ENCODE data around the gene MIB1. TPM values are rescaled to one million over a fixed set of nuclear protein-coding genes. Genes with fewer than 3 reads are reported as not detected.

MIB1 gene
- total RNA-seq, 4 donors from 2014 or later, result 17.9 to 25.3 (median 21.1) TPM

- no peak for DNase-seq (ENCODE audit: low spot score in 2 of 2)
- 52% methylated on average over 2 of the region's 2 CpGs for WGBS, 2 donors
- intact Hi-C loops (cut with DNase I; ENCODE audit: low total_unique reads), result no loop called here
- H3K4me3 ChIP-seq (ENCODE audit: low read depth, poor library complexity, severe bottlenecking), result no peak overlapping the region
- TF ChIP-seq POLR2A (IDR thresholded peaks at IDR 0.05), result no peak
- TF ChIP-seq CTCF (IDR thresholded peaks at IDR 0.05), result no peak
These were observed 174.2 kb downstream of the MIB1 start for GRCh38 chr18:21914739-21915319.

GRCh38 chr18:21915546-21915945, 175.0 kb downstream of the MIB1 start:
- TF ChIP-seq CTCF (IDR thresholded peaks at IDR 0.05) (no peak), POLR2A (IDR thresholded peaks at IDR 0.05) (no peak)
- WGBS, 2 donors, result 84 to 88% methylated on average over 9 of the region's 9 CpGs
- intact Hi-C loops (cut with DNase I; ENCODE audit: low total_unique reads), result no loop called here
- H3K4me3 ChIP-seq (ENCODE audit: low read depth, poor library complexity, severe bottlenecking), result no peak overlapping the region
- peak in 1 of 2 donors; percentile 45 for DNase-seq (ENCODE audit: low spot score in 2 of 2)

GRCh38 chr18:21916594-21916993, 176.0 kb downstream of the MIB1 start:
- intact Hi-C loops (cut with DNase I; ENCODE audit: low total_unique reads), result no loop called here
- 39 to 58% methylated on average over 2 of the region's 2 CpGs for WGBS, 2 donors
- TF ChIP-seq CTCF (IDR thresholded peaks at IDR 0.05) (no peak), POLR2A (IDR thresholded peaks at IDR 0.05) (no peak)
- DNase-seq (ENCODE audit: low spot score in 2 of 2), result no peak
- no peak overlapping the region for H3K4me3 ChIP-seq (ENCODE audit: low read depth, poor library complexity, severe bottlenecking)

- intact Hi-C loops (cut with DNase I; ENCODE audit: low total_unique reads), result no loop called here
- 80 to 83% methylated on average over 1 of the region's 1 CpG for WGBS, 2 donors
- no peak overlapping the region for H3K4me3 ChIP-seq (ENCODE audit: low read depth, poor library complexity, severe bottlenecking)
- no peak for TF ChIP-seq CTCF (IDR thresholded peaks at IDR 0.05)
- TF ChIP-seq POLR2A (IDR thresholded peaks at IDR 0.05), result no peak
- DNase-seq (ENCODE audit: low spot score in 2 of 2), result no peak
These were observed 178.1 kb downstream of the MIB1 start for GRCh38 chr18:21918693-21919092.

MicroRNAs encoded within 50 kb of the gene (microRNA counts, 767-probe panel; counts per million panel counts)
- microRNA hsa-miR-1, result 0 to 358 counts per million in 2 donors
- 0 to 358 counts per million in 2 donors for microRNA hsa-miR-133a

Other genes starting within 250 kb of the MIB1 start
- gene ESCO1, start 140.1 kb upstream of the MIB1 start, total RNA-seq, result 10 to 100 TPM; 11.8 to 18.5 (median 17.1) TPM
- gene SNRPD1, start 128.5 kb upstream of the MIB1 start, total RNA-seq, result 1 to 10 TPM; 1.7 to 8.4 (median 5.3) TPM
- gene ABHD3, start 36.0 kb upstream of the MIB1 start, total RNA-seq, result 1 to 10 TPM; 4.9 to 9.5 (median 5.1) TPM